LoVo (cell line): Measurements from ENCODE around the gene PAQR5.
"Not testable (repeated sequence)": the region's sequence is repeated elsewhere in the genome, so short reads cannot be mapped to it uniquely, and the experiment has no call there.

Source experiments
- DNase-seq: peaks from one replicate; pipeline ENCODE4 v3.0.0-alpha.2; 2016; ENCODE audit warnings: low spot score

PAQR5 gene

DNA sequence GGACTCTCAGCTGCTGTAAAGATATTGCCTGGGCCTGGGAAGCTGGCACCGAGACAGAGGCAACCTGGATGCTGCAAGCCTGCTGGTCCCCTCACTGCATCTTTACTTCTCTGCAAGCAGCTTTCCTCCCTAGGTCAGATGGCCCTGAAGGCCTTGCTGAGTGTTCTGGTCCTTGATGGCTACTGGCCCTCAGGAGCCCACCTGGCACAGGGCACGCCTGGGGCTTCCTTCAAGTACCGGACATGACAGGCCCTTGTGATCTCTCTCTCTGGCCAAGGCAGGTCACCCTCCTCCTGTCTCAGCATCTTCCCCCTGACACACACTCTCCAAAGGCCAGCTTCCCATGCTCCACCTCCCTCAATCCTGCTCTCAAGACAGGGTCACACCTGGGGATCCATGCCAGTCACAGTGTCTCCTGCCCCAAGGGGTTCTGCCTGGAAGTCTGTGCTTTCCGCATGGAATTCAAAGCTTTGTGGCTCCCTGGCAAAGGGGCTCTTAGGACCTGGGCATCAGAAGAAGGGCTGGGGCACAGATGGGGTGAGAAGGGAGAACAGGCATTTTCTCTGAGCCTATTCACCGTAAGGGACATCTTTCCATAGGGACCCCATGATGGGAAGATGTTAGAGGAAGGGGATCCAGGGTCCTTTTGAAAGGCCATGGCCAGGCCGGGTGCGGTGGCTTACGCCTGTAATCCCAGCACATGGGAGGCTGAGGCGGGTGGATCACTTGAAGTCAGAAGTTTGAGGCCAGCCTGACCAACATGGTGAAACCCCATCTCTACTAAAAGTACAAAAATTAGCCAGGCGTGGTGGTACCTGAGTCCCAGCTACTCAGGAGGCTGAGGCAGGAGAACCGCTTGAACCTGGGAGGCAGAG is 4.7 kb upstream of the PAQR5 start:
- DNase-seq = no peak

DNA sequence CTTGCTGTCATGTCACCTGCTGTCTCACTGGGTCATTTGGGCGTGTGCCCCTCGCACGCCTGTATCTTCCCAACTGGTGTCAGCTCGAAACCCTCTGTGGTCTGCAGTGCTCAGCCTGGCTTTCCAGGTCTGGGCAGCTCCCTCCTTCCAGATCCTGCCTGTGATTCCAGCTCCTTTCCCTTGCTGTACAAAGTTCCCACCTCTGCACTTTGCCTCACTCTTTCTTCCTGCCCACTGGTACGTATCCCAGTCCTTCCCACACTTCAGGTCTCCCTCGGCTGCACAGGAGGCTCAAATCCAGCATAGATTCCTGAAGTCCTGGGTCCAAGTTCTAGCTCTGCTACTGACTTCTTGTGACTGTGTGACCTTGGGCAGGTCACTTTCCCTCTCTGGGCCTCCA is 2.1 kb upstream of the PAQR5 start:
- no peak for DNase-seq

DNA sequence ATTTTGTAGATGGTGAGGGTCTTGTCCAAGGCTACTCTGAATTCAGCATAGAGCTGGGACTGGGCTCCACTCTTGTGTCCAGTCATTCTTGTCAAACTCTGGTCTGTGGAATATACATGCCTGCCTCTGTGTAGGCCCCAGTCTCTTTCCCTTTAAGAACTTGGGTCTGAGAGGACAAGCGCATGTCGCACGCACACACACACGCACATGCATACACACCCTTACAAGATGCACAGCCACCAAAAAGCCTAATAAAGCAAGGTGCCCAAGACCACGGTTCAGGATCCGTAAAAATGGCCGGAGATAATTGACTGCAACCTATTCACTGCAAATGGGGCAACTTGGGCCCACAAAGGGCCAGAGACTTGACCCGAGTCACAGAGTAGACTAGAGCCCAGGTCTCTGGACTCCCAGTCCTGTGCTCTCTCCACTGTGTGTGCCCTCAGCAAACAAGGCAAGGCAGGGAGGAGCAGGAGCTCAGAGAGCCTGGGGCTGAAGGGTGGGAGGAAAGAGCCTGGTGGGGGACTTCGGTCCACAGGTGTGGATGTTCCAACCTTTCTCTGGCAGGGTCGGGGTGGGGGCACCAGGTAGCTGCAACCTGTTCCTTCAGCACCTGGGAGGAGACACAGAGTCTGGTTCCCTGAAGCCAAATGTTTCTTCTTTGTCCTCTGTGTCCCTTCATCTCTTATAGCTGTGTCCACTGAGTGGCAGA is 914 bp upstream of the PAQR5 start:
- no peak for DNase-seq

DNA sequence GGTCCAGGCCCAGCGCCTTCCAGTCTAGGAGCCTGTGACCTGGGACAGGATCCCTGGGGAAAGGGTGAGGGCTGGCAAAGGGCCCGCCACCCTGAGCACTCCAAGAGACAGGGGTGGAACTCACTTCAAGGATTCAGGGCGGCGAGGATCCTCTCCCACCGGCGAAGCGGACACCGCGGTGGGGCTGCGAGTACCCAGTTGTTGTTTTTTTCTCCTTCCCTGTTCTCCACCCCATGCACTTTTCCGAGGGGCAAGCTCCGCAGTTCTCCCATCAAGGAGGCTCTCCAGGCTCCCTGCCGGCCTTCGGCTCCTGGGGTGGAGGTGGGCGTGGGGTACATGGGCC is 387 bp upstream of the PAQR5 start:
- DNase-seq = no peak

DNA sequence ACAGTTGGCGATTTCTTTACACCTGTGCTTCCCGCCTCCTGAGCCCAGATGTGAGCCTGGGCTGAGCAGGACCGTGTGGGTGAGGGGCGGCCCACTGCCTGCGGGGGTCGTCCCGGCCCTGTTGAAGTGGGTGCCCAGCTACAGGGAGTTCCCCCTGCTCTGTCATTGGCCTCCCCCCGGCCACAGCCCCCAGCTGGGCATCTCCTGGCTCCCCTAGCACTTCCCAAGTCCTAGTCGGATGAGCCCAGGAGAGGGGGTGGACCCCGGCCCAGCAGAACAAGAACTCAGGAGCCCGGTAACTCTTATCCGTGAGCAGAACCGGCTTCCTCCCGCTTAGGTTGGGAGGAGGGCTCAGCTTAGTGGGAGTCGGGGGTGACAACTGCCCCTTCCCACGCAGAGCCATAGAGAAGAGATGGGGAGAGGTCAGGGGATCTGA is 757 bp downstream of the PAQR5 start:
- no peak for DNase-seq

DNA sequence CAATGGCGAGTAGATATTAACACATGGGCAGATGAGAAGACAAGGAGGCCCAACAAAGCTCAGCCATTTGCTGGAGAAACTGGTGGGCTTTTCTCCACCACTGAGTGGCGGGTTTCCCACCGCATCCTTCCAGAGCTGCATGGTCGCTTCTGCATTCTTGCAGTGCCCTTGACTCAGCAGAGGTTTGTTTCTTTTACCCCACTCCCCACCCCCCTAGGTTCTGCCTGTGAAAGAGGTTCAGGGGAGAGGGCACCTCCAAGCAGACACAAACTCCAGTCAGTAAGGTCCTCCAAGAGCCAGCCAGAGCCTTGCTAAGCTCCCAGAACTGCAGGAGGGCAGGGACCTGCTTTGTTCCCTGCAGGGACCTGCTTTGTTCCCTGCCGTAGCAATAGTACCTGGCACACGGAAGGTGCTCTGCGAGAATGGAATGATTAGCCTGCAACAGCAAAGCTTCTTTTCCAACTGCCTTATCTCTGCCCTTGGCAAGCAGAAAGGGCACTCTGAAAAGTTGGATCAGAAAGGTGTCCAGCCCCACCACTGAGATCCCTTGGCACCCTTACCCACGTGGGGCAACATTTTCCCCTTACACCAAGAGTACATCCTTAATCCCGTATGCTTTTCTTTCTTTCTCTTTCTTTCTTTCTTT is 1.4 kb downstream of the PAQR5 start:
- DNase-seq = no peak

DNA sequence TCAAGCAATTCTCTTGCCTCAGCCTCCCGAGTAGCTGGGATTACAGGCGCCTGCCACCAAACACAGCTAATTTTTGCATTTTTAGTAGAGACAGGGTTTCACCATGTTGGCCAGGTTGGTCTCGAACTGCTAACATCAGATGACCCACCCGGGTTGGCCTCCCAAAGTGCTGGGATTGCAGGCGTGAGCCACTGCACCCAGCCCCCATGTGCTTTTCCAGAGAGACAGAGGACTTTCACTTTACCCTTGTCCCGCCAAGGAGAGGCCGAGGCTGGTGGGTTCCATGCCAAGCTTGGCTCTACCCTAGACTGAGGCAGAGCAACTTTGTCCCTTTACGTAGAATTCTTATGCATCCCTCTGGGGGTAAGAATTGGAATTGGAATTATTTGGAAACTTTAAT is 2.4 kb downstream of the PAQR5 start:
- DNase-seq = not testable (repeated sequence)

DNA sequence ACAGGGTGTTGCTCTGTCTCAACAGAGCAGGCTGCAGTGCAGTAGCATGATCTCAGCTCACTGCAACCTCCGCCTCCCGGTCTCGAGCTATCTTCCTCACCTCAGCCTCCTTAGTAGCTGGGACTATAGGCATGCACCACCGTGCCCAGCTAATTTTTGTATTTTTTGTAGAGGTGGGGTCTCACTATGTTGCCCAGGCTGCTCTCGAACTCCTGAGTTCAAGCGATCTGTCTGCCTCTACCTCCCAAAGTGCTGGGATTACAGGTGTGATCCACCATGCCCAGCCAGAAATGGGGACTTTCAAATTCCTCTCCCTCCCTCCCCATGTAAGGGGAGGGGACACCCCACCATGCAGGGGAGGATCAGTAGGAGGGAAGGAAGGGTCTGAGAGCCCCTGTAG is 3.4 kb downstream of the PAQR5 start:
- not testable (repeated sequence) for DNase-seq

DNA sequence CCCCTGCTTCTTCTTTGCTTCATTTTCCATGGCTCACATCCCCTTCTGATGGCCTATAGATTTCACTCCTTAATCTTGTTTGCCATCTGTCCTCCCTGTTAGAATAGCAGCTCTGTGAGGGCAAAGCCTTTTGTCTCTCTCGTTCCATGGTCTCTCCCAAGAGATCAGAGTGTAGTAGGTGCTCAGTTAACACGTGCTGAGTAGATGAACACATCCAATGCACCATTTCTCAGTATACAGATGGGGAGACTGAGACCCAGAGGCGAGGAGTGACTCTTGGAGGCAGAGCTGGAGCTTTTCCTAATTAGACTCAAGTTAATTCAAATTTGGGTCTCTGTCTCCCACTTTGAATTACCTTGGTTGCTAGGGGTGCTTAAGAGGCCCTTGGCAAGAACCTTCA is 4.2 kb downstream of the PAQR5 start:
- no peak for DNase-seq

DNA sequence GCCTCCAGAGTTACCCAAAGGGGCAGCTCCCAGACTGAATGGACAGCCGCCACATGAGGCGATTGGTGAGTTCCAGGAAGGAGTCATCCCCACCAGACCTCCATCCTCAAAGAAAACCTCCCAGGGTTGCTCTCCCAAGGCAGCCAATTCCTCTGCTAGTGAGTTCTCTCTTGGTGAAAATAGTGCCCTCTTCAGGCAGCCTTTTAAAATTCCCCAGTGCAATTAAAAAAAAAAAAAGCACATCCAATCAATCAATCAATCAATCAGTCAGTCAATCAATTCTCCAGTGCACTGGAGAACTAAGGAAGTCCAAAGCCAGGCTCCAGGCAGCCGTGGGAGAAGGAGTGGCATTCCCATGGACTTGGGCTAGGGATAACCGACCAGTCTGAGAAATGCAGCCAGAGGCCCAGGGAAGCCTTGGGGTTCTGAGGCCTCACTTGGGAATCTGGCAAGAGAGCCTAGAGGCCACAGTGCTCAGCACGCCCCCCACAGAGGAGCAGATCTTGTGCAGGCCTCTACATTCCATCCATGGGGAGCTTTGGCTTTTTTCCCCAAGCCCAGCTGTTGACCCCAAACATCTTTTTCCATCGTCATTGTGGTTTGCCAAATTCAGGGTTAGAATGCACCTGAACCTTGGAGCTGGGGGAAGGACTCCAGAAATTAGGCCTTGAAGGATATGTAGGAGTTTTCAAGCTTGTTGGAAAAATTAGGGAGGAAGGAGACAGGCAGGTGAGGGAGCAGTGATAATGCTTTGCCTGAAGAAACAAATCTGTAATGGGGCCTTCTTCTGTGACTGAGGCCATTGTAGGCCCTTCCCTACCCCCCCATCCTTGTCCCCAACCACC is 4.8 kb downstream of the PAQR5 start:
- no peak for DNase-seq

DNA sequence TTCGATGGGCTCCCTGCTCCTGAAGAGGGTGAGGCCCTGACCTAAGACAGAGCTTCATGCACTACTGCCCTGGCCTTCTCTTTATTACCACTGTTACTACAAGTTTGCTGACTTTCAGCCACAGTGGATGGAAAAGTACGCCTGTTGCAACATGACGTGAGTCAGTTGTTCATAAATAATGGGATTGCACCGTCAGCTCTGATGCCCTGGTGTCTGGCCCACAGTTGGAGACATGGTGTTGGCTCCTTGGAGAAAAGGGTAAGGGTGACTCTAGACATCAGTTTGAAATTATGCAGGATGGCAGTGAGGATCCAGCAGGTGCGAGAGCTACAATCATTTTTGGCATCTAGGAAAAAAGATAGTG is 5.5 kb downstream of the PAQR5 start:
- DNase-seq = no peak

DNA sequence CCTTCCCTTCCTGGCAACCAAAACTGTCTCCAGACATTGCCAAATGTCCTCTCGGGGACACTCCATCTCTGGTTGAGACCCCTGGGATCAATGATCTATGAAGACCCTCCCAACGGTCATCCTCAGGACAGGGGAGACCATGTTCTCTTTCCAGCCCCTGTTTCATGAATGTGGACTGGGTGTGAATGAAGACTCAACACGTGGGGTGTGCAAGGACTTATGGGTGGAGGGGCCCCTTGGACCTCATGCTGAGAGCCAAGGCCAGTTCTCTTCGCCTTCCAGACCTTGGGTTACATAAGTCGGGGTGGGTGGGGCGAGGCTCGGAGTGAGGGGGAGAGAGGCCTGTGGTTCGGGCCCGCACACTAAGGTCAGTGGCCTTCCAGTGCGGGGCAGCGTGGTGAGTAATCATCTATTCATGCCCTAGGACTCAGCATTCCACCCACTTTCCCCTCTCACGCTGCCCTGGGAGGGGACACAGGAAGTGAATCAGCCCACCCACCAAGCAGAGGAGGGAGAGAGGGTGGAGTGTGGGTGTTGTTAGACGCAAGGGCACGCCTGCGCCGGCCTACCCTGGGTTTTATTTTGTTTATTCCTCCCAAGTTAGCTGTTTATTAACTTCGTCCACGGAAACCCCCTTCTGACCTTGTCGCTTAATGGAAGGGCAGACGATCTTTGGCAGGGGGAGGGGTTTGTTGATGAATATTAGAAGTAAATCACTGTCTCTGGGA is 6.7 kb downstream of the PAQR5 start:
- peak; percentile 36 for DNase-seq

DNA sequence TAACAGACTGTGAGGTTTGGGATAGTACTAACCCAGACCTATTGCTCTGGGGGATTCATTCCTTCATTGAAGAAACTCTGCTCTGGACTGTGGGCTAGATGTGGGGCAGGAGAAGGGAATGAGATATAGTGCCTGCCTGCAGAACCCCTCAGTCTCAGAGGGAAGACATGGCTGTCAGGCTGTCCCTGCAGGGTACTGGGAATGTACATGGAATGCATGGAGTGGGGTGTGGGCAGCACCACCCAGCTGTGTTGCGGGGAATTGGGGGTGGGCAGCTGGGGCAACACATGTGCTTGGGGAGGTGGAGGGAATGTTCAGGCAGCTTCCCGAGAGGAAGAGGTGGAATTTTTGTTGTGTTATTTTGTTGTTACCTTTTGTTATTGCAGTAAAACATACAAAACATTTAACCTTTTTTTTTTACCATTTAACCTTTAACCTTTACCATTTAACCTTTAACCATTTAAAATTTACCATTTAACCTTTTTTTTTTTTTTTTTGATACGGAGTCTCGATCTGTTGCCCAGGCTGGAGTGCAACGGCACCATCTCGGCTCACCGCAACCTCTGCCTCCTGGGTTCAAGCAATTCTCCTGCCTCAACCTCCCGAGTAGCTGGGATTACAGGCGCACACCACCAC is 7.3 kb downstream of the PAQR5 start:
- DNase-seq = no peak

DNA sequence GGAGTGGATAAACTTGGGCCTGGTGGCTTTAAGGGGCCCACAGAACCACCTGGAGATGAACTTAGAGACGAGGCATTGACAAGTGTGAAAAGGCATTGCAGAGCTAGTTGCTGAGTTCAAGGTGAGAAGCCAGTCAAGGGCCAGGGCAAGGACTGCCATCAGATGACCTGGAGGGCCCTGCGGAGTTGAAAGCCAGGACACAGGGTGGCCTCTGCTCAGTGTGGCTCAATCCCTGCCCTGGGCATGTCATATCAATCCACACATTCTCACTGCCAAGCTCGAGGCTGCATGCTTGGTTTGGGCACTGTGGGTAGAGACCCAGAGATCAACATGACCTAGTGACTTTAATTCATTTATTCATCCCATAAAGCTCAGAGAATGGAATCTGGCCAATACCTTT is 9.2 kb downstream of the PAQR5 start:
- DNase-seq = no peak

DNA sequence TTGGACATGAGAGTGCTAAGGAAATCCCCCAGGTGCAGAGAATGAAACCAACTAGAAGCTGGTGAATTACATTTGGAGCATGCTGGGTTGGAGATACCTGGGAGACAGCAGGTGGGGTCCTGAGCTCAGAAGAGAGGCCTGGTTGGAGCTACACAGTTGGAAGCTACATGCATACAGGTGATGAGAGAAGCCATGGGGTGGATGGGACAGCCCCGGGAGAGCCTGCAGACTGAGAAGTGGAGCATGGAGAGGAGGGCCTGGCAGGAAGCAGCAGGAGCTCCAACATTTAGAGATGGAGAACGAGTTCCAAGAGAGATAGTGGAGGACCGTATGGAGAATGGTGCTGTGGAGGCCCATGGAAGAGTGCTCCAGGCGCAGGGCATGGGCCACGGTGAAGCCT is 10.2 kb downstream of the PAQR5 start:
- DNase-seq = no peak

DNA sequence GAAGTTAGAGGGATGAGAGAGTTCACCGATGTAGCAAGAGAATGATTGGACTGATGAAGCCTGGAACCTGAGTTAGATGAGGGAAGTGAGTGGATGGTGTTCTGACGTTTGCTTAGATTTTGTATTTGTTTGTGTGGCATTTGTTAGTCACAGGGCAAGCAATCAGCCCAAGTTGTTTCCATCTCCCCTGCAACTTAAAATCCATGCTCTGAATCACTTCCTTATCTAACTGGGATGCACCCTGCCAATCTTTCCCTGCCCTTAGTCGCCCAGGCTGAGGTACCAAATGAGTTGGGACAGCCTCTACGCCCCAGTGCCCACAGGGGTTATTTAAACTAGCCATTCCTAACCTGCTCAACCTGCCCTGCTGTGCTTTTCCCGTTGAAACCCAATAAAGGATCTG is 12.6 kb downstream of the PAQR5 start:
- DNase-seq = no peak

DNA sequence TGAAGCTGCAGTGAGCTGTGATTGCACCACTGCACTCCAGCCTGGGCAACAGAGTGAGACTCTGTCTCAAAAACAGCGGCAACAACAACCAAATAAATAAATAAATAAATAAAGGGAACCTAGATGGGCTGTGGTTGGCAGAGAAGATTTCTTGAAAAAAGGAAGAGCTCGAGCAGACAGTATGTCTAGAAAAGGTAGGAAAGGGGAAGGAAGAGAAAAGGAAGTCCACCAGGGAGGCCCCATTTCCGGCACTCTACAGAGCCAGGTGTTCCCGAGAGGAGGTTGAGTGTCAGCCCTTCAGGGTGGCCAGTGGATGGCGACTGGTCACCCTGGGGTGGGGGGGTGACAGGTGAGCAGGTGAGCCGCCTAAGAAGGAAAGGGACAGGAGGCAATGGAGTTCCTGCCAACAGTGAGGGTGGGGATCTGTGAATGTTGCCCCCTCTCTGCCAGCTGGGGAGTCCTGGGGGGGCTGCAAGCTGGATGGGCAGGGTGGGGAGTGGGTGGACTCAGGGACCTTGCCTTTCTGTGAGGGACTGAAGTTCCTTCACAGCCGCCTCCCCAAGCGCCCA is 14.8 kb downstream of the PAQR5 start:
- DNase-seq = no peak

DNA sequence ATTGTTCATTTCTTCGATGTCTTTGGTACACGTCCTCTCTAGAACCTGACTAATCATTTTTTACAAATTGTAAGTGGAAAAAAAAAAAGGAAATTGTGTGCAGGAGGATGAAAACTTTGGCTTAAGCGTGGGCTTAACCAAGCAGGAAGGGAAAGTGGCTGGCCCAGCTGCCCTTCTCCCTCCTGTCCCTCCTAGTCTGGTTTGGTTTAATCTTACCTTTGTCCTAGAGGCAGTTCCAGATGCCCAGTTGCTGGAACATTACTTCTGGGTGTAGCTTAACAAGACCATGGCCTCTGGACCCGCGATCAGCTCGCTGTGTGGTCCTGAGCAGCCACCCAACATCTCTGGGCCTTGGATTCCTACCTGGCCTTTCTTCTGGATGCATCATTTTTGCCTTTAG is 15.4 kb downstream of the PAQR5 start:
- no peak for DNase-seq

DNA sequence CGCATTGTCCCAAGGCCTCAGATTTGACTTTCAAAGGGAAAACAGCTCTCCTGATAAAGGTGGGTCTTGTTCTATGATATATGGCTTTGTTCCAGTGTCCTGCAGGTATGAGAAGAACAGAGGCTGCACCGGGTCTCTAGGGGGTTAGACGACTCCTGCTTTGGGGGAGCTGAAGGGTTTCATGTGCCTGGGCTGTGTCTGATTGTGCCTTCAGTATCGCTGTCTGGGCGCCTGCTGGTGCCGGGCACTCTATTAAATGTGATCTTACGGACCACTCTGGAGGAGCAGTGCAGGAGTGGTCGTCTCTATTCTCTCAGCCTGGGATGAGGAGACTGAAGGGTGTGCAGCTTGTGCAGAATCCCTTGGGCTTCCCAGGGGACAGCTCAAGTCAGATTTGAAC is 16.0 kb downstream of the PAQR5 start:
- no peak for DNase-seq

DNA sequence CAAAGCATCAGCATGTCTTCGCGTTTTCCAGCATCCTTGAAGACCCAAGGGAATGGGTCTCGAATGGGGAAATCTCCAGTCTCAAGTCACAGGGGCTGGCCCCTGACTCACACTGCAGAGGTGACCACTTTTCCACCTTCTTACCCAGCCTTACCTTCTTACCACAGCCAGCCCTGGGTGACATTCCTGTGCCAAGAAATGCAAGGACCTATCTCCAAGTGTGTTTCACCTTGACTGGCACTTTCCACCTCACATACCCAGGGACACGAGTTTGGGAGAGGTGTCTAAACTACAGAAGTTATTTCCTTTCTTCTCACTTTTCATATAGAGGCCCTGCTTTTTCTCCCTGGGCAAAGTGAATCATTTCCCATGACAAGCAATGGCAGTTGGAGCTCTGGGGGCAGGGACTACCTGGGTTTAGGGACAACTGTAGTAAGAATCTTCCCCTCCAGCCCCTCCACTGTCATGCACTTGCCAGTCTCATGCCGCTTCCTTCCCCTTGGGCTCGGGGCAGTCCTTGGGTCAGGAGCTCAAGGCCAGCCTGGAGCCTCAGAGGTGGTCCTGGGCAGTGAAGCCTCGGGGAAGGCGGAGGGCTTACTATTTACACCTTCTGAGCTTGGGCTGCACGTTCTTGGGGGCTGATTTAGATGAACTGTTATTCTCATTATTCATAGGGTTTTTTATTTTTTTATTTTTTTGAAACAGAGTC is 16.8 kb downstream of the PAQR5 start:
- DNase-seq = no peak
